Spinal cord (tissue), 9 donors: ENCODE measurements around the gene LASP1NB.
"Not testable (repeated sequence)": the region's sequence is repeated elsewhere in the genome, so short reads cannot be mapped to it uniquely, and the experiment has no call there.

Experiments used
- DNase-seq, 6 donors: peaks; one replicate each; pipeline versions ENCODE4 v3.0.0 to v3.0.0-alpha.2; 2013 to 2015; ENCODE audit warnings: low spot score in 6 of 6, low read depth in 4 of 6
- H3K27ac ChIP-seq: one replicate; pipeline ENCODE4 v1.5.1; 2013; ENCODE audit warnings: low read depth, low read length, control low read depth
- H3K27me3 ChIP-seq: one replicate; pipeline ENCODE4 v1.6.1; 2013; ENCODE audit warnings: low read length; ENCODE audit not compliant: control insufficient read depth, insufficient read depth
- H3K36me3 ChIP-seq: one replicate; pipeline ENCODE4 v1.6.1; 2013; ENCODE audit warnings: low read length; ENCODE audit not compliant: control insufficient read depth, insufficient read depth
- H3K4me1 ChIP-seq: one replicate; pipeline ENCODE4 v1.6.1; 2013; ENCODE audit warnings: low read length; ENCODE audit not compliant: control insufficient read depth, insufficient read depth
- H3K4me3 ChIP-seq: one replicate; pipeline ENCODE4 v1.5.1; 2013; ENCODE audit warnings: low read depth, low read length, control low read depth
- H3K9me3 ChIP-seq: one replicate; pipeline ENCODE4 v1.6.1; 2013; ENCODE audit warnings: low read length; ENCODE audit not compliant: control insufficient read depth, insufficient read depth
- WGBS: methylation state at CpG from one replicate; pipeline ENCODE4 v1.1.5; 2013; ENCODE audit warnings: missing lambda C conversion rate; ENCODE audit not compliant: insufficient coverage; 5-methylcytosine and 5-hydroxymethylcytosine counted together
- donor health status: healthy.

LASP1NB gene

GRCh38 chr17:38942696-38943334 is 17.4 kb downstream of the LASP1NB start:
- DNase-seq = peak in 2 of 6 donors; percentile 25 to 90
- H3K27ac ChIP-seq = no peak overlapping the region
- H3K4me1 ChIP-seq = no peaks in the 10 kb centered on the region
- no peaks in the 10 kb centered on the region for H3K27me3 ChIP-seq
- WGBS = no CpG with 5 or more reads among the region's 4 CpGs
- H3K9me3 ChIP-seq = no peaks in the 10 kb centered on the region
- no peaks in the 10 kb centered on the region for H3K36me3 ChIP-seq
- no peak overlapping the region for H3K4me3 ChIP-seq

GRCh38 chr17:38943607-38944006 is 18.2 kb downstream of the LASP1NB start:
- no peaks in the 10 kb centered on the region for H3K9me3 ChIP-seq
- DNase-seq = no peak
- H3K4me3 ChIP-seq = no peak overlapping the region
- no peaks in the 10 kb centered on the region for H3K36me3 ChIP-seq
- H3K27ac ChIP-seq = no peak overlapping the region
- no peaks in the 10 kb centered on the region for H3K4me1 ChIP-seq
- no peaks in the 10 kb centered on the region for H3K27me3 ChIP-seq
- WGBS = no CpG with 5 or more reads among the region's 8 CpGs

- no peaks in the 10 kb centered on the region for H3K27me3 ChIP-seq
- DNase-seq = no peak
- no peak overlapping the region for H3K4me3 ChIP-seq
- no peaks in the 10 kb centered on the region for H3K4me1 ChIP-seq
- no peak overlapping the region for H3K27ac ChIP-seq
- H3K36me3 ChIP-seq = no peaks in the 10 kb centered on the region
- H3K9me3 ChIP-seq = no peaks in the 10 kb centered on the region
- WGBS = 100% methylated on average over 1 of the region's 2 CpGs
These were observed 21.8 kb downstream of the LASP1NB start for GRCh38 chr17:38947189-38947588.

- DNase-seq, H3K9me3 ChIP-seq, H3K4me3 ChIP-seq, H3K27ac ChIP-seq, H3K36me3 ChIP-seq, H3K4me1 ChIP-seq, H3K27me3 ChIP-seq: not testable (repeated sequence)
- 100% methylated on average over 1 of the region's 7 CpGs for WGBS
These were observed 28.4 kb downstream of the LASP1NB start for GRCh38 chr17:38953800-38954199.

- H3K4me3 ChIP-seq = no peak overlapping the region
- WGBS = no CpG with 5 or more reads among the region's 1 CpG
- DNase-seq = no peak
- H3K27ac ChIP-seq = no peak overlapping the region
- H3K27me3 ChIP-seq = no peaks in the 10 kb centered on the region
- no peaks in the 10 kb centered on the region for H3K36me3 ChIP-seq
- no peaks in the 10 kb centered on the region for H3K9me3 ChIP-seq
- H3K4me1 ChIP-seq = no peaks in the 10 kb centered on the region
These were observed 32.9 kb downstream of the LASP1NB start for GRCh38 chr17:38958326-38958725.

GRCh38 chr17:38958756-38959155 is 33.3 kb downstream of the LASP1NB start:
- no peak for DNase-seq

GRCh38 chr17:38959508-38959907 is 34.1 kb downstream of the LASP1NB start:
- no peak overlapping the region for H3K27ac ChIP-seq
- WGBS = 83% methylated on average over 1 of the region's 3 CpGs

More at GRCh38 chr17:38958756-38959155, 33.3 kb downstream of the LASP1NB start:
- no peaks in the 10 kb centered on the region for H3K9me3 ChIP-seq
- H3K4me1 ChIP-seq = no peaks in the 10 kb centered on the region
- no peak overlapping the region for H3K27ac ChIP-seq
- no peaks in the 10 kb centered on the region for H3K27me3 ChIP-seq
- H3K36me3 ChIP-seq = no peaks in the 10 kb centered on the region
- H3K4me3 ChIP-seq = no peak overlapping the region

GRCh38 chr17:38960402-38960801 is 35.0 kb downstream of the LASP1NB start:
- WGBS = 86% methylated on average over 1 of the region's 5 CpGs
- no peaks in the 10 kb centered on the region for H3K36me3 ChIP-seq
- H3K27ac ChIP-seq = no peak overlapping the region
- H3K27me3 ChIP-seq = no peaks in the 10 kb centered on the region
- DNase-seq = no peak
- H3K4me3 ChIP-seq = no peak overlapping the region
- no peaks in the 10 kb centered on the region for H3K9me3 ChIP-seq
- no peaks in the 10 kb centered on the region for H3K4me1 ChIP-seq

More at GRCh38 chr17:38959508-38959907, 34.1 kb downstream of the LASP1NB start:
- Histone ChIP-seq H3K27me3 (no peaks in the 10 kb centered on the region), H3K9me3 (no peaks in the 10 kb centered on the region), H3K36me3 (no peaks in the 10 kb centered on the region), H3K4me3 (no peak overlapping the region), H3K4me1 (no peaks in the 10 kb centered on the region)
- DNase-seq = no peak

- Histone ChIP-seq H3K4me1 (no peaks in the 10 kb centered on the region), H3K9me3 (no peaks in the 10 kb centered on the region), H3K4me3 (no peak overlapping the region), H3K36me3 (no peaks in the 10 kb centered on the region), H3K27me3 (no peaks in the 10 kb centered on the region), H3K27ac (no peak overlapping the region)
- no peak for DNase-seq
- no CpG with 5 or more reads among the region's 4 CpGs for WGBS
These were observed 36.0 kb downstream of the LASP1NB start for GRCh38 chr17:38961413-38961812.

GRCh38 chr17:38967290-38967738 is 41.9 kb downstream of the LASP1NB start, which contains the start of gene FBXO47:
Gene FBXO47, minus strand, starts transcription at chr17:38967403. Its CDS starts 4,378 bp downstream, at chr17:38963025.
- peak; percentile 54 to 97 (median 79) for DNase-seq
- WGBS = 16% methylated on average over 13 of the region's 21 CpGs
- H3K9me3 ChIP-seq = no peaks in the 10 kb centered on the region
- no peaks in the 10 kb centered on the region for H3K27me3 ChIP-seq
- H3K27ac ChIP-seq = peak within 1 kb of the TSS; percentile 70
- H3K4me1 ChIP-seq = peaks cover 8% of the 10 kb centered on the region
- peak within 1 kb of the TSS; percentile 37 for H3K4me3 ChIP-seq
- no peaks in the 10 kb centered on the region for H3K36me3 ChIP-seq
